ENCODE data around the gene MRPS24.

Gene MRPS24

GRCh38 chr7:43869006-43869866, at the start of gene MRPS24:
MRPS24 (minus strand) TSS chr7:43869517; CDS start chr7:43869495, 22 bp downstream.
- Histone ChIP-seq H3K27ac (ENCODE audit: low read depth, low read length, poor library complexity, severe bottlenecking) (peak within 1 kb of the TSS; percentile 41), H2AFZ (ENCODE audit: low read length) (peak within 1 kb of the TSS; percentile 22), H3K4me1 (ENCODE audit: insufficient read depth, low read length, severe bottlenecking) (peaks cover 20% of the 10 kb centered on the region), H3K36me3 (ENCODE audit: insufficient read depth, low read length) (peaks cover 42% of the 10 kb centered on the region), H3K9ac (ENCODE audit: low read length) (peak within 1 kb of the TSS; percentile 72), H4K20me1 (ENCODE audit: insufficient read depth, low read length) (no peaks in the 10 kb centered on the region), H3K9me3 (ENCODE audit: low read length) (peaks cover 12% of the 10 kb centered on the region), H3K9me2 (ENCODE audit: low read depth, low read length) (no peaks in the 10 kb centered on the region), H3K27me3 (ENCODE audit: insufficient read depth, low read length) (no peaks in the 10 kb centered on the region; the same call in 1 of the 2 replicates), H3K4me2 (ENCODE audit: low read length) (peak within 1 kb of the TSS; percentile 70), H3K79me2 (ENCODE audit: insufficient read depth, low read length) (no peaks in the 10 kb centered on the region), H3F3A (ENCODE audit: insufficient read depth, low read length) (no peaks in the 10 kb centered on the region), H3K4me3 (ENCODE audit: low read depth, low read length, poor library complexity, severe bottlenecking) (peak within 1 kb of the TSS; percentile 82)
- TF ChIP-seq EZH2 (IDR thresholded peaks at IDR 0.05; ENCODE audit: borderline replicate concordance, low read length): no peak
- no peak for TF ChIP-seq CTCF (IDR thresholded peaks at IDR 0.05; ENCODE audit: low read length)

GRCh38 chr7:43915907-43916306, 46.6 kb upstream of the MRPS24 start:
- peaks cover 4% of the 10 kb centered on the region for H3K4me1 ChIP-seq (ENCODE audit: insufficient read depth, low read length, severe bottlenecking)
- H2AFZ ChIP-seq (ENCODE audit: low read length): no peak overlapping the region
- no peak overlapping the region for H3K9ac ChIP-seq (ENCODE audit: low read length)
- H4K20me1 ChIP-seq (ENCODE audit: insufficient read depth, low read length): no peaks in the 10 kb centered on the region
- no peak overlapping the region for H3K27ac ChIP-seq (ENCODE audit: low read depth, low read length, poor library complexity, severe bottlenecking)
- H3K4me3 ChIP-seq (ENCODE audit: low read depth, low read length, poor library complexity, severe bottlenecking): no peak overlapping the region
- no peaks in the 10 kb centered on the region for H3K27me3 ChIP-seq (ENCODE audit: insufficient read depth, low read length)
- peaks cover 7% of the 10 kb centered on the region; the same call in 1 of the 2 replicates for H3K36me3 ChIP-seq (ENCODE audit: insufficient read depth, low read length)
- no peaks in the 10 kb centered on the region for H3F3A ChIP-seq (ENCODE audit: insufficient read depth, low read length)
- TF ChIP-seq CTCF (IDR thresholded peaks at IDR 0.05; ENCODE audit: low read length) (no peak), EZH2 (IDR thresholded peaks at IDR 0.05; ENCODE audit: borderline replicate concordance, low read length) (no peak)
- no peaks in the 10 kb centered on the region; the same call in 1 of the 2 replicates for H3K9me3 ChIP-seq (ENCODE audit: low read length)
- H3K79me2 ChIP-seq (ENCODE audit: insufficient read depth, low read length): no peaks in the 10 kb centered on the region
- H3K4me2 ChIP-seq (ENCODE audit: low read length): no peak overlapping the region
- no peaks in the 10 kb centered on the region for H3K9me2 ChIP-seq (ENCODE audit: low read depth, low read length)

- no peak overlapping the region for H3K4me3 ChIP-seq (ENCODE audit: low read depth, low read length, poor library complexity, severe bottlenecking)
- no peaks in the 10 kb centered on the region for H3K27me3 ChIP-seq (ENCODE audit: insufficient read depth, low read length)
- H3F3A ChIP-seq (ENCODE audit: insufficient read depth, low read length): no peaks in the 10 kb centered on the region
- no peaks in the 10 kb centered on the region for H3K79me2 ChIP-seq (ENCODE audit: insufficient read depth, low read length)
- H2AFZ ChIP-seq (ENCODE audit: low read length): no peak overlapping the region
- no peak overlapping the region for H3K4me2 ChIP-seq (ENCODE audit: low read length)
- no peak overlapping the region for H3K27ac ChIP-seq (ENCODE audit: low read depth, low read length, poor library complexity, severe bottlenecking)
- no peaks in the 10 kb centered on the region; the same call in 1 of the 2 replicates for H3K9me3 ChIP-seq (ENCODE audit: low read length)
- no peaks in the 10 kb centered on the region for H3K9me2 ChIP-seq (ENCODE audit: low read depth, low read length)
- no peaks in the 10 kb centered on the region for H3K4me1 ChIP-seq (ENCODE audit: insufficient read depth, low read length, severe bottlenecking)
- no peak overlapping the region for H3K9ac ChIP-seq (ENCODE audit: low read length)
- peaks cover 6% of the 10 kb centered on the region; the same call in 1 of the 2 replicates for H3K36me3 ChIP-seq (ENCODE audit: insufficient read depth, low read length)
- no peaks in the 10 kb centered on the region for H4K20me1 ChIP-seq (ENCODE audit: insufficient read depth, low read length)
- TF ChIP-seq CTCF (IDR thresholded peaks at IDR 0.05; ENCODE audit: low read length): no peak
- no peak for TF ChIP-seq EZH2 (IDR thresholded peaks at IDR 0.05; ENCODE audit: borderline replicate concordance, low read length)
Measured at GRCh38 chr7:43914795-43915194, 45.5 kb upstream of the MRPS24 start.

Data from OCI-LY1 (cell line).